Peyer's patch (tissue), 4 donors: ENCODE measurements around the gene ADORA3. TPM values are rescaled to one million over a fixed set of nuclear protein-coding genes. Genes with fewer than 3 reads are reported as not detected.

Experiments used
- DNase-seq, 3 donors: peaks; one replicate each; pipeline ENCODE4 v3.0.0-alpha.2; 2017 to 2019
- H3K27ac ChIP-seq, 4 donors: fragments of 200-600 bp; sonication (generic); one replicate each; pipeline ENCODE4 v1.5.1; 2016 to 2019
- H3K27me3 ChIP-seq, 2 donors: fragments of 200-600 bp; sonication (generic); one replicate each; pipeline ENCODE4 v1.5.1; 2019
- H3K36me3 ChIP-seq, 3 donors: fragments of 200-600 bp; sonication (generic); one replicate each; pipeline ENCODE4 v1.5.1; 2016 to 2019
- H3K4me1 ChIP-seq, 4 donors: fragments of 200-600 bp; sonication (generic); one replicate each; pipeline ENCODE4 v1.5.1; 2016 to 2019
- H3K4me3 ChIP-seq, 4 donors: fragments of 200-600 bp; sonication (generic); 1 replicate in 3 of 4; 2 replicates in 1 of 4; pipeline ENCODE4 v1.5.1; 2016 to 2019; ENCODE audit warnings: mild to moderate bottlenecking in 1 of 4
- H3K9me3 ChIP-seq, 4 donors: fragments of 200-600 bp; sonication (generic); one replicate each; pipeline ENCODE4 v1.5.1; 2016 to 2019; ENCODE audit warnings: mild to moderate bottlenecking in 1 of 4
- POLR2A ChIP-seq, 2 donors: fragments of 450-650 bp; IDR thresholded peaks; one replicate each; pipeline ENCODE4 v1.5.1; 2017; ENCODE audit warnings: antibody characterized with exemption in 2 of 2, mild to moderate bottlenecking in 2 of 2, moderate library complexity in 2 of 2
- total RNA-seq, 4 donors: library from RNA; depleted of rRNA; stranded (reverse); fragments of >200 nt; gene quantifications; one replicate each; pipeline ENCODE4 v1.1.0, GENCODE V29; 2016
- TF ChIP-seq, protein P1 (sequence below), 6 experiments: fragments of 450-650 bp in 4 of 6; fragments of 200-600 bp in 2 of 6; sonication (generic) in 1 of 6; IDR thresholded peaks; one replicate each; pipeline ENCODE4 v1.5.1; 2017 to 2019; ENCODE audit warnings: antibody characterized with exemption in 6 of 6, mild to moderate bottlenecking in 3 of 6, moderate library complexity in 1 of 6

The ADORA3 gene
- total RNA-seq, 4 donors from 2014 or later, result 2.3 to 14.9 (median 4.7) TPM; not detected in 1

GRCh38 chr1:111480674-111481073, 22.8 kb downstream of the ADORA3 start:
- Histone ChIP-seq H3K9me3 (no peaks in the 10 kb centered on the region), H3K4me1 (peaks cover 0 to 12% (median 6%) of the 10 kb centered on the region in 4 donors), H3K27ac (no peak overlapping the region), H3K36me3 (no peaks in the 10 kb centered on the region), H3K27me3 (no peaks in the 10 kb centered on the region), H3K4me3 (no peak overlapping the region)
- DNase-seq, result no peak
- TF ChIP-seq, protein P1, sequence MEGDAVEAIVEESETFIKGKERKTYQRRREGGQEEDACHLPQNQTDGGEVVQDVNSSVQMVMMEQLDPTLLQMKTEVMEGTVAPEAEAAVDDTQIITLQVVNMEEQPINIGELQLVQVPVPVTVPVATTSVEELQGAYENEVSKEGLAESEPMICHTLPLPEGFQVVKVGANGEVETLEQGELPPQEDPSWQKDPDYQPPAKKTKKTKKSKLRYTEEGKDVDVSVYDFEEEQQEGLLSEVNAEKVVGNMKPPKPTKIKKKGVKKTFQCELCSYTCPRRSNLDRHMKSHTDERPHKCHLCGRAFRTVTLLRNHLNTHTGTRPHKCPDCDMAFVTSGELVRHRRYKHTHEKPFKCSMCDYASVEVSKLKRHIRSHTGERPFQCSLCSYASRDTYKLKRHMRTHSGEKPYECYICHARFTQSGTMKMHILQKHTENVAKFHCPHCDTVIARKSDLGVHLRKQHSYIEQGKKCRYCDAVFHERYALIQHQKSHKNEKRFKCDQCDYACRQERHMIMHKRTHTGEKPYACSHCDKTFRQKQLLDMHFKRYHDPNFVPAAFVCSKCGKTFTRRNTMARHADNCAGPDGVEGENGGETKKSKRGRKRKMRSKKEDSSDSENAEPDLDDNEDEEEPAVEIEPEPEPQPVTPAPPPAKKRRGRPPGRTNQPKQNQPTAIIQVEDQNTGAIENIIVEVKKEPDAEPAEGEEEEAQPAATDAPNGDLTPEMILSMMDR (IDR thresholded peaks at IDR 0.05), result no peak
- no peak for TF ChIP-seq POLR2A (IDR thresholded peaks at IDR 0.05)

- H3K4me3 ChIP-seq, result no peak overlapping the region
- H3K27ac ChIP-seq, result peak overlapping the region; percentile 24 to 66 (median 59)
- H3K27me3 ChIP-seq, result no peaks in the 10 kb centered on the region
- H3K36me3 ChIP-seq, result peaks cover 0 to 5% (median 0%) of the 10 kb centered on the region in 3 donors
- TF ChIP-seq POLR2A (IDR thresholded peaks at IDR 0.05), result no peak
- TF ChIP-seq, protein P1 (IDR thresholded peaks at IDR 0.05), result no peak
- H3K9me3 ChIP-seq, result no peaks in the 10 kb centered on the region
- DNase-seq, result peak in 2 of 3 donors; percentile 67 to 68
- H3K4me1 ChIP-seq, result peaks cover 0 to 12% (median 6%) of the 10 kb centered on the region in 4 donors
These were observed 26.6 kb downstream of the ADORA3 start for GRCh38 chr1:111476761-111477309.

DNA sequence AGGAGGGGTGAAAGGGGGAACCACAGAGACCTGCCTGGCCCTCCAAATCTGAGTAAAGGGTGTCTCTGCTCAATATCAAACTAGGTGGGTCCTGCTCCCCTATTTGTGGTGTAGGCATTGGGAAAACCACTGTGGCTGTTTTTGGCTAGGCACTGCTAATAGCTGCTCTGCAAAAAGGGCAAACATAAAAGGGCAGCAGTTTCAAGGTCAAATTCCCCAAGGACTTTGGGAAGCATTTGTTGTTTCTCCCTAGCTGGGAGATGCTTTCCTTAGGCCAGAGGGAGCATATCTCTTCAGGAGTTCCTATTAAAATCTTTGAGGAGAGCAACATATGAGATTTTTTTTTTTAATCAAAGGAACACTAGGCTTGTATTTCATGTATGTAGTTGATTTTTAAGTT, 27.2 kb downstream of the ADORA3 start:
- no peak for DNase-seq
- peaks cover 0 to 6% (median 0%) of the 10 kb centered on the region in 3 donors for H3K36me3 ChIP-seq
- TF ChIP-seq POLR2A (IDR thresholded peaks at IDR 0.05), result no peak
- TF ChIP-seq, protein P1 (IDR thresholded peaks at IDR 0.05), result no peak
- H3K27ac ChIP-seq, result peak overlapping the region; percentile 24 to 66 (median 60)
- no peaks in the 10 kb centered on the region for H3K27me3 ChIP-seq
- no peaks in the 10 kb centered on the region for H3K9me3 ChIP-seq
- no peak overlapping the region for H3K4me3 ChIP-seq
- H3K4me1 ChIP-seq, result peaks cover 0 to 12% (median 6%) of the 10 kb centered on the region in 4 donors

DNA sequence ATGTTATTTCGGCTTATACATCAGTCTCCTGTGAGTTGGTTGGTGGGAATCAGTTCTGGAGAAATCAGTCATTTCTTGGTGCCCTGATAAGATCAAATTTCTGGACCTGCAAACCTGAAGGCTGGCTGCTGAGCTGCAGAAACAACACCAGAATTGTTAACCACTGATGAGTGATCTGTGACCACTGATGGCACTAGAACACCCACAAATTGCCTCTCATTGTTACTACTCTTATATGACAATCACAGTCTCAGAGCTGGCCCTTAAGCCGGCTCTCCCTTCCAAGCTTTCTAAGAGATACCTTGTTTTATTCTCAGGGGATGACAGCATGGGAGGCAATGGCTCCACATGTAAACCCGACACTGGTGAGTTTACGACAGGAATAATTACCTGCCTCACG, 27.7 kb downstream of the ADORA3 start:
- Histone ChIP-seq H3K27ac (peak overlapping the region in 3 of 4 donors; percentile 60 to 66 (median 61)), H3K9me3 (no peaks in the 10 kb centered on the region), H3K27me3 (no peaks in the 10 kb centered on the region), H3K4me3 (no peak overlapping the region), H3K4me1 (peaks cover 0 to 13% (median 6%) of the 10 kb centered on the region in 4 donors), H3K36me3 (peaks cover 0 to 6% (median 0%) of the 10 kb centered on the region in 3 donors)
- TF ChIP-seq, protein P1 (IDR thresholded peaks at IDR 0.05), result no peak
- no peak for TF ChIP-seq POLR2A (IDR thresholded peaks at IDR 0.05)
- DNase-seq, result no peak

GRCh38 chr1:111474521-111474920, 28.9 kb downstream of the ADORA3 start:
- peak overlapping the region in 3 of 4 donors; percentile 3 to 15 (median 4) for H3K4me3 ChIP-seq
- TF ChIP-seq, protein P1 (IDR thresholded peaks at IDR 0.05), result no peak
- TF ChIP-seq POLR2A (IDR thresholded peaks at IDR 0.05), result no peak

More at GRCh38 chr1:111474521-111474920, 28.9 kb downstream of the ADORA3 start:
- DNase-seq, result no peak
- Histone ChIP-seq H3K4me1 (peaks cover 0 to 22% (median 6%) of the 10 kb centered on the region in 4 donors), H3K36me3 (peaks cover 0 to 11% (median 0%) of the 10 kb centered on the region in 3 donors), H3K9me3 (no peaks in the 10 kb centered on the region), H3K27ac (peak overlapping the region; percentile 26 to 55 (median 40)), H3K27me3 (no peaks in the 10 kb centered on the region)
